Endothelial cell of umbilical vein (primary cell): ENCODE results near the gene S100A1. TPM values are rescaled to one million over a fixed set of nuclear protein-coding genes. Genes with fewer than 3 reads are reported as not detected.
A peak's percentile ranks its signal among the peaks of the same experiment; 100 is the strongest.

Experiments
- BruUV-seq: library from RNA; stranded (reverse); fragments of 400-500 nt; replicated peaks from 2 replicates; lab custom pipeline; 2021; lab: Mats Ljungman, UMichigan
- CTCF ChIA-PET: fragments of 300-600, 350-600 bp; sonication (Branson Sonifier 250); formaldehyde crosslinking; loops from one replicate; lab custom pipeline; 2021; ENCODE audit warnings: antibody characterized with exemption, inconsistent platforms; lab: Charles Lee
- POLR2A ChIA-PET: fragments of 300-600, 350-600 bp; sonication (Branson Sonifier 250); formaldehyde crosslinking; loops from one replicate; lab custom pipeline; 2021; ENCODE audit warnings: antibody characterized with exemption, inconsistent platforms; lab: Charles Lee
- DNase-seq: peaks from one replicate; pipeline ENCODE4 v3.0.0-alpha.2; 2011; ENCODE audit warnings: low read depth, low spot score
- FAIRE-seq: peaks from 2 replicates; lab custom pipeline; 2011; peaks lifted over from hg19 to GRCh38; lab: Jason Lieb, UNC
- H2AFZ ChIP-seq: 2 replicates; pipeline ENCODE4 v1.6.0; 2012; ENCODE audit warnings: low read depth, low read length, control low read depth, inconsistent platforms
- H3K27ac ChIP-seq: 2 replicates; pipeline ENCODE4 v1.5.1; 2011; ENCODE audit warnings: low read depth, mild to moderate bottlenecking, control low read depth, low read length, moderate library complexity; ENCODE audit not compliant: insufficient read depth
- H3K27me3 ChIP-seq, 2 experiments: 2 replicates each; pipeline versions ENCODE4 v1.6.0 to v1.6.1; 2011; ENCODE audit warnings: low read length in 2 of 2, mixed read lengths in 1 of 2; ENCODE audit not compliant: control insufficient read depth in 2 of 2, insufficient read depth in 2 of 2
- H3K36me3 ChIP-seq, 2 experiments: 2 replicates in 1 of 2; 3 replicates in 1 of 2; pipeline ENCODE4 v1.5.1; 2011; ENCODE audit warnings: low read length in 2 of 2, mild to moderate bottlenecking in 1 of 2, moderate library complexity in 1 of 2; ENCODE audit not compliant: control insufficient read depth in 2 of 2, insufficient read depth in 2 of 2; ENCODE audit errors: extremely low read depth in 1 of 2
- H3K4me1 ChIP-seq: 3 replicates; pipeline ENCODE4 v1.5.1; 2011; ENCODE audit warnings: mild to moderate bottlenecking, low read length; ENCODE audit not compliant: control insufficient read depth, insufficient read depth; ENCODE audit errors: extremely low read depth
- H3K4me2 ChIP-seq: 2 replicates; pipeline ENCODE4 v1.6.1; 2011; ENCODE audit warnings: low read length, control low read depth, mixed read lengths; ENCODE audit not compliant: insufficient read depth
- H3K4me3 ChIP-seq, 3 experiments: fragments of 200-600 bp in 1 of 3; sonication (generic), shearing (Covaris generic) in 1 of 3; replicated peaks in 1 of 3; 2 replicates each; pipeline ENCODE4 v1.5.1; 2011 to 2016; ENCODE audit warnings: control low read depth in 3 of 3, low read length in 3 of 3, mild to moderate bottlenecking in 2 of 3, inconsistent platforms in 1 of 3, low read depth in 1 of 3, moderate library complexity in 1 of 3; ENCODE audit not compliant: insufficient read depth in 1 of 3
- H3K79me2 ChIP-seq: 2 replicates; pipeline ENCODE4 v1.6.0; 2012; ENCODE audit warnings: low read length, inconsistent platforms; ENCODE audit not compliant: control insufficient read depth, insufficient read depth
- H3K9ac ChIP-seq: replicated peaks from 2 replicates; pipeline ENCODE3; 2011; ENCODE audit warnings: low read length, control low read depth; ENCODE audit not compliant: insufficient read depth; ENCODE audit errors: extremely low read depth
- H3K9me1 ChIP-seq: replicated peaks from 3 replicates; pipeline ENCODE4 v1.6.0; 2011; ENCODE audit warnings: mild to moderate bottlenecking, low read length; ENCODE audit not compliant: control insufficient read depth, insufficient read depth; ENCODE audit errors: extremely low read depth
- H3K9me3 ChIP-seq: replicated peaks from 2 replicates; pipeline ENCODE4 v1.5.1; 2012; ENCODE audit warnings: low read length, inconsistent platforms; ENCODE audit not compliant: control insufficient read depth, insufficient read depth
- H4K20me1 ChIP-seq: replicated peaks from 2 replicates; pipeline ENCODE3; 2011; ENCODE audit warnings: mild to moderate bottlenecking, low read length; ENCODE audit not compliant: control insufficient read depth, insufficient read depth; ENCODE audit errors: extremely low read depth
- EZH2 ChIP-seq: IDR thresholded peaks from 2 replicates; pipeline ENCODE4 v1.6.1; 2012; ENCODE audit warnings: borderline replicate concordance, low read depth, mild to moderate bottlenecking, moderate library complexity, low read length, inconsistent platforms; ENCODE audit not compliant: severe bottlenecking
- FOS ChIP-seq: IDR thresholded peaks from 2 replicates; pipeline ENCODE4 v1.6.1; 2011; ENCODE audit warnings: mild to moderate bottlenecking, low read length, moderate library complexity, borderline replicate concordance; ENCODE audit not compliant: insufficient read depth
- GATA2 ChIP-seq: IDR thresholded peaks from 2 replicates; pipeline ENCODE4 v1.7.0; 2011; ENCODE audit warnings: low read depth, mild to moderate bottlenecking, moderate library complexity, mixed read lengths, low read length; ENCODE audit not compliant: insufficient read length, insufficient read depth
- JUN ChIP-seq: IDR thresholded peaks from 2 replicates; pipeline ENCODE4 v1.6.1; 2011; ENCODE audit warnings: borderline replicate concordance, low read depth; ENCODE audit not compliant: insufficient read length, insufficient read depth
- MYC ChIP-seq: IDR thresholded peaks from one replicate; pipeline ENCODE4 v1.6.1; 2011; ENCODE audit warnings: mild to moderate bottlenecking, low read depth, low read length
- POLR2A ChIP-seq: IDR thresholded peaks from 2 replicates; pipeline ENCODE4 v1.6.1; 2012; ENCODE audit warnings: low read depth, mild to moderate bottlenecking, control low read depth, low read length
- POLR2AphosphoS5 ChIP-seq: IDR thresholded peaks from 2 replicates; pipeline ENCODE4 v1.6.1; 2012; ENCODE audit warnings: low read depth, mild to moderate bottlenecking, control low read depth, low read length, moderate library complexity; ENCODE audit not compliant: insufficient read depth
- dilution Hi-C: fragments of 300-500 bp; cut with MboI; formaldehyde crosslinking; loops from one replicate; pipeline ENCODE4 v1.15.0; 2019; ENCODE audit warnings: low sequenced_read_pairs; ENCODE audit not compliant: extremely low pct_ligation_motif_present
- intact Hi-C: fragments of 100-400 bp; cut with micrococcal nuclease; formaldehyde crosslinking; loops from one replicate; pipeline ENCODE4 v1.10.0; 2022
- polyA plus RNA-seq, 4 experiments: library from polyadenylated mRNA; depleted of rRNA in 3 of 4; stranded (reverse) in 3 of 4; unstranded in 1 of 4; fragments of >200 nt; gene quantifications; 2 replicates each; pipeline versions ENCODE4 v1.2.1 to v1.2.3, GENCODE V29; 2011 to 2012; ENCODE audit warnings: missing spikeins in 1 of 4
- total RNA-seq: library from RNA; stranded (reverse); gene quantifications from 2 replicates; pipeline ENCODE4 v1.2.3, GENCODE V29; 2021
- TF ChIP-seq, protein P1 (sequence below): IDR thresholded peaks from 2 replicates; pipeline ENCODE4 v1.6.1; 2011; ENCODE audit not compliant: insufficient read depth, insufficient read length

Gene S100A1
- total and polyA plus RNA-seq, 2 donors (not counting 3 experiments of a cell fraction or from before 2014, with no cell fraction given): not detected

DNA sequence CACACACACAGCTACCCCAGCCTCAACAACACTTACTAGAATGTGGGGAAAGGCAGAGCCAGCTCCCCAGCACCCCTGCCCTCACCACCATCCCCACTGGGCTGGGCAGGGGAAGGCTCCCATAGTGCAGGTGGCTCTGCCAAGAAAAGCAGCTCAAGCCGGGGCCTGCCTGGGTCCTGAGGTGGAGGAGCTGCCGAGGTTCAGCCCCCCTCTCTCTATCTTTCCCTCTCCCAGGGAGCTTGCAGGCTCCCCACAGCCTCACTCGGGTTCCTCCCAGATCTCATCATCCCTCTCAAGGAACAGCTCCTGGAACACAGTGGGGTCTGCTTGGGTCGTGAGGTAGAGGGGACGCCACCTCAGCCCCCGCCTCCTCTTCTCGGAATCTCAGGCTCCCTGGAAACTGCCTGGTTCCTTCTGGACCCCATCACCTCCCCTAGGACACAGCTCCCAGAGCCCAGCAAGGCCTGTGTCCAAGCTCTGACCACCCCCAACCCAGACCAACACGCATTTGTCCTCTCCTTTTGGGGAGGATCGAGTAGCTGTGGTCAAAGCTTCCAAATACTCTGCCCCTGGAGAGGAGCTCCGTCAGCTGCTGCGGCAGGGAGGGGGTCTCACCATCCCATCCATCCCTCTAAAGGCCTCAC lies 16.0 kb upstream of the S100A1 start:
- intact Hi-C loops: no loop called here
- Histone ChIP-seq H3K9ac (peak overlapping the region; percentile 70), H3K9me1 (no peaks in the 10 kb centered on the region), H3K27ac (peak overlapping the region; percentile 42), H2AFZ (no peak overlapping the region), H3K27me3 (no peaks in the 10 kb centered on the region), H3K9me3 (no peaks in the 10 kb centered on the region), H3K4me3 (peak overlapping the region; percentile 32 to 62 (median 37)), H3K79me2 (peaks cover 37% of the 10 kb centered on the region), H3K4me2 (peak overlapping the region; percentile 51), H3K36me3 (peaks cover 4 to 6% of the 10 kb centered on the region in 2 experiments), H4K20me1 (no peaks in the 10 kb centered on the region), H3K4me1 (peaks cover 30% of the 10 kb centered on the region)
- no peak for DNase-seq
- ChIA-PET CTCF (interaction anchor here (0.7 to 7.7 kb wide), 7 partner anchors 9 to 102 kb away, joined by 3 to 54 read pairs (median 6); partner anchors contain the start of gene S100A13), POLR2A (interaction anchor here (0.6 to 2.0 kb wide), 4 partner anchors 12 to 40 kb away, joined by 3 to 9 read pairs (median 6); partner anchors contain the start of genes CHTOP, S100A1 and S100A13)
- no peak for FAIRE-seq
- TF ChIP-seq POLR2AphosphoS5: no peak
- TF ChIP-seq POLR2A: no peak
- TF ChIP-seq, protein P1, sequence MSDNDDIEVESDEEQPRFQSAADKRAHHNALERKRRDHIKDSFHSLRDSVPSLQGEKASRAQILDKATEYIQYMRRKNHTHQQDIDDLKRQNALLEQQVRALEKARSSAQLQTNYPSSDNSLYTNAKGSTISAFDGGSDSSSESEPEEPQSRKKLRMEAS: no peak
- TF ChIP-seq MYC: no peak
- TF ChIP-seq FOS: no peak
- no peak for TF ChIP-seq EZH2
- TF ChIP-seq JUN: no peak
- TF ChIP-seq GATA2: no peak
- dilution Hi-C loops: no loop called here
- no TSS peak for BruUV-seq
